B cell (primary cell): Measurements from ENCODE around the gene POLR1B. TPM values are rescaled to one million over a fixed set of nuclear protein-coding genes. Genes with fewer than 3 reads are reported as not detected.

Source experiments
- ATAC-seq: fragments of 200-7000 bp; cut with Tn5 transposase; one replicate; pipeline ENCODE4 v1.10.0; 2021; ENCODE audit warnings: low read depth, mild to moderate bottlenecking, moderate number of reproducible peaks, moderate library complexity
- CTCF ChIA-PET: fragments of 350-600 bp; sonication (Branson Sonifier 250); formaldehyde crosslinking; loops from one replicate; lab custom pipeline; 2021; ENCODE audit warnings: antibody characterized with exemption, inconsistent platforms; lab: Charles Lee
- POLR2A ChIA-PET: fragments of 350-600 bp; sonication (Branson Sonifier 250); formaldehyde crosslinking; loops from one replicate; lab custom pipeline; 2021; ENCODE audit warnings: antibody characterized with exemption; lab: Charles Lee
- DNase-seq: peaks from one replicate; pipeline ENCODE4 v3.0.0; 2013
- H2AFZ ChIP-seq: 2 replicates; pipeline ENCODE4 v1.6.1; 2012; ENCODE audit warnings: mild to moderate bottlenecking, low read depth, low read length; ENCODE audit not compliant: insufficient read depth, poor library complexity, severe bottlenecking
- H3K27ac ChIP-seq, 2 donors: 1 replicate in 1 of 2; 2 replicates in 1 of 2; pipeline ENCODE4 v1.5.1; 2012 to 2013; ENCODE audit warnings: low read length in 2 of 2, mild to moderate bottlenecking in 2 of 2, moderate library complexity in 1 of 2
- H3K27me3 ChIP-seq, 4 experiments: fragments of 200-600 bp in 1 of 4; sonication (generic) in 1 of 4; replicated peaks in 1 of 4; 1 replicate in 2 of 4; 2 replicates in 2 of 4; pipeline versions ENCODE4 v1.6.1 to v1.7.0; 2013 to 2016; ENCODE audit warnings: low read length in 3 of 4, mild to moderate bottlenecking in 2 of 4, mixed read lengths in 1 of 4, moderate library complexity in 1 of 4; ENCODE audit not compliant: insufficient read depth in 4 of 4, control insufficient read depth in 3 of 4; ENCODE audit errors: control extremely low read depth in 1 of 4
- H3K36me3 ChIP-seq, 2 experiments: replicated peaks in 1 of 2; 1 replicate in 1 of 2; 2 replicates in 1 of 2; pipeline versions ENCODE4 v1.6.1 to v1.7.1; 2013; ENCODE audit warnings: low read length in 1 of 2; ENCODE audit not compliant: insufficient read depth in 2 of 2, control insufficient read depth in 1 of 2; ENCODE audit errors: control extremely low read depth in 1 of 2, extremely low read depth in 1 of 2
- H3K4me1 ChIP-seq, 2 donors: fragments of 200-600 bp in 1 of 2; sonication (generic) in 1 of 2; 1 replicate in 1 of 2; 2 replicates in 1 of 2; pipeline versions ENCODE4 v1.5.1 to v1.6.1; 2013 to 2017; ENCODE audit warnings: low read length in 2 of 2; ENCODE audit not compliant: control insufficient read depth in 2 of 2, insufficient read depth in 2 of 2
- H3K4me2 ChIP-seq: replicated peaks from 2 replicates; pipeline ENCODE3; 2012; ENCODE audit warnings: mild to moderate bottlenecking, low read depth, low read length; ENCODE audit not compliant: poor library complexity, severe bottlenecking
- H3K4me3 ChIP-seq, 5 experiments: fragments of 200-600 bp in 1 of 5; sonication (generic) in 1 of 5; 1 replicate in 3 of 5; 2 replicates in 2 of 5; pipeline versions ENCODE4 v1.5.1 to v1.7.0; 2011 to 2016; ENCODE audit warnings: low read length in 4 of 5, mild to moderate bottlenecking in 4 of 5, low read depth in 2 of 5, control low read depth in 1 of 5, moderate library complexity in 1 of 5; ENCODE audit not compliant: insufficient read depth in 1 of 5; ENCODE audit errors: control extremely low read depth in 1 of 5, extremely low read depth in 1 of 5
- H3K79me2 ChIP-seq: fragments of 200-600 bp; sonication (generic); one replicate; pipeline ENCODE4 v1.6.0; 2016; ENCODE audit warnings: low read length; ENCODE audit not compliant: control insufficient read depth, insufficient read depth
- H3K9ac ChIP-seq: fragments of 200-600 bp; sonication (generic); 2 replicates; pipeline ENCODE4 v1.6.1; 2017; ENCODE audit warnings: mild to moderate bottlenecking, low read length, moderate library complexity
- H3K9me3 ChIP-seq, 3 donors: one replicate each; pipeline versions ENCODE4 v1.6.1 to v1.7.1; 2013; ENCODE audit warnings: low read length in 2 of 3; ENCODE audit not compliant: control insufficient read depth in 2 of 3, insufficient read depth in 1 of 3; ENCODE audit errors: control extremely low read depth in 1 of 3
- H4K20me1 ChIP-seq: 2 replicates; pipeline ENCODE4 v1.6.0; 2012; ENCODE audit warnings: mild to moderate bottlenecking, low read length; ENCODE audit not compliant: insufficient read depth, control insufficient read depth, poor library complexity, severe bottlenecking
- H3K27ac Mint-ChIP-seq: one replicate; pipeline ENCODE4 v1.8.0; 2021; ENCODE audit warnings: mixed read lengths
- H3K27me3 Mint-ChIP-seq: one replicate; pipeline ENCODE4 v1.8.0; 2021; ENCODE audit warnings: mixed read lengths
- H3K4me1 Mint-ChIP-seq: one replicate; pipeline ENCODE4 v1.8.0; 2021; ENCODE audit warnings: mixed read lengths
- H3K4me3 Mint-ChIP-seq: one replicate; pipeline ENCODE4 v1.8.0; 2021; ENCODE audit warnings: mixed read lengths
- H3K9me3 Mint-ChIP-seq: one replicate; pipeline ENCODE4 v1.8.0; 2022; ENCODE audit warnings: mixed read lengths; ENCODE audit not compliant: insufficient read depth
- CTCF ChIP-seq: fragments of 200-600 bp; IDR thresholded peaks from one replicate; pipeline ENCODE4 v1.8.0; 2022; ENCODE audit warnings: antibody characterized with exemption, mild to moderate bottlenecking
- EZH2 ChIP-seq: IDR thresholded peaks from 2 replicates; pipeline ENCODE4 v1.6.1; 2012; ENCODE audit warnings: borderline replicate concordance, low read depth, mild to moderate bottlenecking, moderate library complexity, low read length; ENCODE audit not compliant: insufficient read depth, poor library complexity, severe bottlenecking
- WGBS: methylation state at CpG from one replicate; pipeline ENCODE4 v1.1.5; 2013; ENCODE audit warnings: missing lambda C conversion rate; ENCODE audit not compliant: insufficient coverage; 5-methylcytosine and 5-hydroxymethylcytosine counted together
- intact Hi-C: fragments of 100-400 bp; cut with micrococcal nuclease; formaldehyde crosslinking; loops from one replicate; pipeline ENCODE4 v1.10.0; 2022
- polyA plus RNA-seq: library from polyadenylated mRNA; depleted of rRNA; stranded (reverse); fragments of >200 nt; gene quantifications from 2 replicates; pipeline ENCODE4 v1.2.3, GENCODE V29; 2012
- total RNA-seq, 2 donors: library from RNA; stranded (reverse); fragments of 120-200 nt in 1 of 2; gene quantifications; 1 replicate in 1 of 2; 2 replicates in 1 of 2; pipeline versions ENCODE4 v1.2.3 to v1.2.4, GENCODE V29; 2013 to 2022

Gene POLR1B
- total and polyA plus RNA-seq, 2 donors (not counting 1 experiment from before 2014, with no cell fraction given), result 7.0 to 32.5 TPM

GRCh38 chr2:112605926-112606325, 63.7 kb downstream of the POLR1B start:
- TF ChIP-seq EZH2 (no peak), CTCF (no peak)
- H4K20me1 ChIP-seq, result no peaks in the 10 kb centered on the region
- no peaks in the 10 kb centered on the region for H3K27me3 Mint-ChIP-seq
- ATAC-seq (no peak), DNase-seq (no peak)
- intact Hi-C loops, result no loop called here
- no peak overlapping the region for H3K4me2 ChIP-seq
- CTCF ChIA-PET, result interaction anchor here (0.6 to 1.5 kb wide), 4 partner anchors 19 to 353 kb away, joined by 3 to 4 read pairs (median 3); no protein-coding TSS in a partner anchor
- no peaks in the 10 kb centered on the region for H3K9me3 Mint-ChIP-seq
- no peak overlapping the region for H3K27ac Mint-ChIP-seq
- no peaks in the 10 kb centered on the region for H3K9me3 ChIP-seq
- H3K27me3 ChIP-seq, result no peaks in the 10 kb centered on the region
- H3K4me1 Mint-ChIP-seq, result no peaks in the 10 kb centered on the region
- no peak overlapping the region for H3K27ac ChIP-seq
- no peak overlapping the region for H3K9ac ChIP-seq
- POLR2A ChIA-PET, result no interaction called here
- H3K4me3 ChIP-seq, result no peak overlapping the region
- WGBS, result 93% methylated on average over 5 of the region's 5 CpGs
- H3K4me3 Mint-ChIP-seq, result no peak overlapping the region
- no peaks in the 10 kb centered on the region for H3K36me3 ChIP-seq
- no peaks in the 10 kb centered on the region for H3K79me2 ChIP-seq
- no peaks in the 10 kb centered on the region for H3K4me1 ChIP-seq
- no peak overlapping the region for H2AFZ ChIP-seq

GRCh38 chr2:112606547-112606946, 64.3 kb downstream of the POLR1B start:
- Histone ChIP-seq H3K79me2 (no peaks in the 10 kb centered on the region), H3K36me3 (no peaks in the 10 kb centered on the region), H4K20me1 (no peaks in the 10 kb centered on the region), H3K27me3 (no peaks in the 10 kb centered on the region), H3K9ac (no peak overlapping the region), H3K4me3 (no peak overlapping the region), H3K4me1 (no peaks in the 10 kb centered on the region), H2AFZ (no peak overlapping the region), H3K4me2 (no peak overlapping the region), H3K9me3 (no peaks in the 10 kb centered on the region), H3K27ac (no peak overlapping the region)
- Mint-ChIP-seq H3K27me3 (no peaks in the 10 kb centered on the region), H3K4me1 (no peaks in the 10 kb centered on the region), H3K27ac (no peak overlapping the region), H3K9me3 (no peaks in the 10 kb centered on the region), H3K4me3 (no peak overlapping the region)
- TF ChIP-seq CTCF (no peak), EZH2 (no peak)
- intact Hi-C loops, result no loop called here
- no peak for DNase-seq
- whole genome bisulfite sequencing, result 93% methylated on average over 4 of the region's 4 CpGs
- POLR2A ChIA-PET, result no interaction called here
- no peak for ATAC-seq
- CTCF ChIA-PET, result interaction anchor here (0.9 to 1.5 kb wide), 3 partner anchors 9 to 20 kb away, joined by 3 to 8 read pairs (median 4); no protein-coding TSS in a partner anchor
